GM21423 (cell line): ENCODE results near the gene S100A8.
"Not testable (repeated sequence)": the region's sequence is repeated elsewhere in the genome, so short reads cannot be mapped to it uniquely, and the experiment has no call there.

Experiments used
- ATAC-seq: cut with Tn5 transposase; IDR thresholded peaks from one replicate; pipeline ENCODE4 v1.9.1; 2021; ENCODE audit warnings: mild to moderate bottlenecking, moderate library complexity; ENCODE audit not compliant: unreplicated experiment

The S100A8 gene

GRCh38 chr1:153417136-153417888 lies 26.4 kb upstream of the S100A8 start:
- no peak for ATAC-seq

- ATAC-seq = no peak
Observed at GRCh38 chr1:153415850-153416570, 25.1 kb upstream of the S100A8 start, which contains the start of gene S100A7A. Gene S100A7A (plus strand): TSS chr1:153416520. CDS start chr1:153418083, 1,563 bp downstream.

- not testable (repeated sequence) for ATAC-seq
Observed at GRCh38 chr1:153413961-153414360, 23.1 kb upstream of the S100A8 start.

DNA sequence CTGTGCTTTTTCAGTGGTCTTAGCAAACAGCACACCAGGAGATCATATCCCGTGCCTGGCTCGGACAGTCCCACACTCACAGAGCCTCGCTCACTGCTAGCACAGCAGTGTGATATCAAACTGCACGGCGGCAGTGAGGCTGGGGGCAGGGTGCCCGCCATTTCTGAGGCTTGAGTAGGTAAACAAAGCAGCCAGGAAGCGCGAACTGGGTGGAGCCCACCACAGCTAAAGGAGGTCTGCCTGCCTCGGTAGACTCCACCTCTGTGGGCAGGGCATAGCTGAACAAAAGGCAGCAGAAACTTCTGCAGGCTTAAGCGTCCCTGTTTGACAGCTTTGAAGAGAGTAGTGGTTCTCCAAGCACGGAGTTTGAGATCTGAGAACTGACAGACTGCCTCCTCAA lies 16.4 kb upstream of the S100A8 start:
- ATAC-seq = not testable (repeated sequence)

GRCh38 chr1:153405825-153406599 lies 15.1 kb upstream of the S100A8 start:
- not testable (repeated sequence) for ATAC-seq

DNA sequence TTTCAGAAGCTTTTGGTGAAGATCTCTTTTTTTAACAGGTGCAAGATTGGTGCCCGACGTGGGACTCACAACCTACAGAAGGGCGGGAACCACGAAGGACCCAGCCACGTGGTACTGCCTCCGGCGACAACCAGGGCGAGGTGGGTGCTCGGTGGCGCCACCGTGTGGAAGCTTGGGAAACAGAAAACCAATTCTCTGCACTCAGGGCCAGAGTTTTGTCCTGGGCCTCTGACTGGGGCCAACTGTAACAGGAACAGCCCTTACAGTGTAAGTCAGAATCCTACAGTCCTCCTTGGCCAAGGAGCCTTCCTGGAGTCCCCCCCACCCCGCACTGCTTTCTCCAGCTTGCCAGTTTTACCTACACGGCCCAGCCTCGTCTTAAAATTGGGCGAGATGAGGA lies 13.9 kb upstream of the S100A8 start:
- no peak for ATAC-seq

GRCh38 chr1:153404086-153404635 lies 13.3 kb upstream of the S100A8 start:
- no peak for ATAC-seq

- no peak for ATAC-seq
Observed at GRCh38 chr1:153403421-153404085, 12.7 kb upstream of the S100A8 start.

- ATAC-seq = no peak
Observed at GRCh38 chr1:153402226-153402625, 11.4 kb upstream of the S100A8 start.

DNA sequence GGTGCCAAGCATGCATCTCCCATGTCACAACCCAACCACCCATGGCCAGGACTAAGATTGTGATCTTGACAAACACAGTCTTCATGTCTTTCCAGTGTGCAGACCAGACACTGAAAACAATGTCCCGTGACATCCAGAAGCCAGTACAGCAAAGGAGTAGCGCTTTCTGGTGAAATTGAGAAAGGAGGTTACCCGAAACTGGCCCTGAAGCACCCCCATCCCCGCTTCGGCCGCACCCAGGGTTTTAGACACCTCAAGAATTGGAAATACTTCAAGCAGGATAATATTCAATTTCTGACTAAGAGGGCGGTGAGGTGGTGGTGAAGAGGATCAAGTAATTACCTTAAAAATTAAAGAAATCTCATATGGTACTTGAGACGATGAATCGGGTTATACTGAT lies 10.6 kb upstream of the S100A8 start:
- ATAC-seq = no peak

- no peak for ATAC-seq
Observed at GRCh38 chr1:153400244-153400643, 9.4 kb upstream of the S100A8 start.

DNA sequence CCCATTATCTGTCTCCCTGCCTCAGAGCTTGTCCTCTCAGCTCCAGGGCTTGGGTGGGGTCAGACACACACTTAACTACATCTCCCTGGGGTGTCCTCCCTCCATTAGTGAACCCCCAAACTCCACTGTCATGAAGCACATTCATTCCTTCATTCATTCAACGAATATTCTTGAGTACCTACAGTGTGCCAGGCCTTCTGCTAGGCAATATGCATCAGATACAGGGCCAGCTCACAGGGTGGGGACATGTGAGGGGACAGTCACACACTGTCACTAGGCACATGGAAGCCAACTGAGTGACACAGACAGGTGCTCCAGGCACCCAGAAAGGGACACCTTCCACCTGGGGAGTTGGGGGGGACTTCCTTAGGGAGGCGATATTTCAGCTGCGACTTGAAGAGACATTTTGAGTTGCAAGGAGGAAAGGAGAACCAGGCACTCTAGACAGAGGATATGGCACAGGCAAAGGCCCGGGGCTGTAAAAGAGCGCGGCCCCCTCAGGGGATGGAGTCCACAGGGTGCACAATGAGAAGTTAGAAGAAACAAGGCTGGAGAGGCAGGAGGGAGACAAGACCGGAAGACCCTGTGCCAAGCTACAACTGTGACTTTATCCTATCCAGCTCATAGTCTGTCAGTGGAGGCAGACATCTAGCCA lies 8.7 kb upstream of the S100A8 start:
- ATAC-seq = no peak

- no peak for ATAC-seq
Observed at GRCh38 chr1:153397924-153398651, 7.2 kb upstream of the S100A8 start.

GRCh38 chr1:153397051-153397923 lies 6.4 kb upstream of the S100A8 start:
- no peak for ATAC-seq

- ATAC-seq = no peak
Observed at GRCh38 chr1:153396461-153396860, 5.6 kb upstream of the S100A8 start.

GRCh38 chr1:153395776-153396175 lies 4.9 kb upstream of the S100A8 start:
- no peak for ATAC-seq

- ATAC-seq = no peak
Observed at GRCh38 chr1:153395136-153395685, 4.3 kb upstream of the S100A8 start.

GRCh38 chr1:153394391-153394790 lies 3.5 kb upstream of the S100A8 start:
- ATAC-seq = no peak
